Peyer's patch (tissue), 4 donors: ENCODE measurements around the gene TRHDE.

Experiments used
- CTCF ChIP-seq, 6 experiments: fragments of 450-650 bp in 4 of 6; fragments of 200-600 bp in 2 of 6; sonication (generic) in 1 of 6; IDR thresholded peaks; one replicate each; pipeline ENCODE4 v1.5.1; 2017 to 2019; ENCODE audit warnings: antibody characterized with exemption in 6 of 6, mild to moderate bottlenecking in 3 of 6, moderate library complexity in 1 of 6
- POLR2A ChIP-seq, 2 donors: fragments of 450-650 bp; IDR thresholded peaks; one replicate each; pipeline ENCODE4 v1.5.1; 2017; ENCODE audit warnings: antibody characterized with exemption in 2 of 2, mild to moderate bottlenecking in 2 of 2, moderate library complexity in 2 of 2

- TF ChIP-seq POLR2A (IDR thresholded peaks at IDR 0.05) (no peak), CTCF (IDR thresholded peaks at IDR 0.05) (no peak)
These were observed 412.3 kb downstream of the TRHDE start for GRCh38 chr12:72684491-72684890.
